NK-92 treated with Interleukin-12 subunit alpha and Interleukin-12 subunit beta, amount 100 ng/mL, for 24 hours (cell line): ENCODE data around the gene AKAP6.
"Not testable (repeated sequence)": the region's sequence is repeated elsewhere in the genome, so short reads cannot be mapped to it uniquely, and the experiment has no call there.

ENCODE experiments used
- DNase-seq: peaks from one replicate; lab custom pipeline; 2025; lab: John Stamatoyannopoulos, UW

Gene AKAP6

DNA sequence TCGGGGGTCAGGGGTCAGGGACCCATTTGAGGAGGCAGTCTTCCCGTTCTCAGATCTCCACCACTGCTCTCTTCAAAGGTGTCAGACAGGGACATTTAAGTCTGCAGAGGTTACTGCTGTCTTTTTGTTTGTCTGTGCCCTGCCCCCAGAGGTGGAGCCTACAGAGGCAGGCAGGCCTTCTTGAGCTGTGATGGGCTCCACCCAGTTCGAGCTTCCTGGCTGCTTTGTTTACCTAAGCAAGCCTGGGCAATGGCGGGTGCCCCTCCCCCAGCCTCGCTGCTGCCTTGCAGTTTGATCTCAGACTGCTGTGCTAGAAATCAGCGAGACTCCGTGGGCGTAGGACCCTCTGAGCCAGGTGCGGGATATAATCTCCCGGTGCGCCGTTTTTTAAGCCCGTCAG is 254.3 kb downstream of the AKAP6 start:
- not testable (repeated sequence) for DNase-seq

DNA sequence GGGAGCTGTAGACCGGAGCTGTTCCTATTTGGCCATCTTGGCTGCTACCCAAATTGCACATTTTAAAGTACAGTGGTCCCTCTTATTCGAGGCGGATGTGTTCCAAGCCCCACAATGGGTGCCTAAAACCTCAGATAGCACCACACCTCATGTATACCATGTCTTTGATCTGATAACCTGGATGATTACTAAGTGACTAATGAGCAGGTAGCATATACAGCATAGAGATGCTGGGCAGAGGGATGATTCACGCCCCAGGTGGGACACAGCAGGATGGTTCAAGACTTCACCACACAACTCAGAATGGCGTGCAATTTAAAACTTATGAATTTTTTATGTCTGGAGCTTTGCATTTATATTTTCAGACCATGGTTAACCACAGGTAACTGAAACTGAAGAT is 255.0 kb downstream of the AKAP6 start:
- no peak for DNase-seq

DNA sequence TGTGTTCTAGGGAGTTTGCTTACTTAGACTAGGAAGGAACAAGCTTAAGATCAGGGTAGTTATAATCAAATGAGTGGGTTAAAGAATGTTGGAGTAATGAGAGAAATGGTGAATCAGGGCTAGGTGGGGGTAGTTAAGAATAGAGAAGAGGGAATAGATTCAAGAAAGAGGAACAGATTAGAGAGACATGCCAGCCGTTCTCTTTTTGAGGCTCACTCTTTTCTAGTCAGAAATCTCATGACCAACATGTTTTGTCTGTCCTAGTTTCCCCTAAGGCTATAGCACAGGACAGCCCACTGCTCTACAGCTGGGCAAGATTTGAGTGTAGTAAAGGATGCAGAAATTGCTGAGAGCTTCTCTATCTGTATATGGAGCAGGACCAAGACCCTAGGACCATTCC is 258.4 kb downstream of the AKAP6 start:
- no peak for DNase-seq

- no peak for DNase-seq
Observed at GRCh38 chr14:32588448-32589320, 259.6 kb downstream of the AKAP6 start.

DNA sequence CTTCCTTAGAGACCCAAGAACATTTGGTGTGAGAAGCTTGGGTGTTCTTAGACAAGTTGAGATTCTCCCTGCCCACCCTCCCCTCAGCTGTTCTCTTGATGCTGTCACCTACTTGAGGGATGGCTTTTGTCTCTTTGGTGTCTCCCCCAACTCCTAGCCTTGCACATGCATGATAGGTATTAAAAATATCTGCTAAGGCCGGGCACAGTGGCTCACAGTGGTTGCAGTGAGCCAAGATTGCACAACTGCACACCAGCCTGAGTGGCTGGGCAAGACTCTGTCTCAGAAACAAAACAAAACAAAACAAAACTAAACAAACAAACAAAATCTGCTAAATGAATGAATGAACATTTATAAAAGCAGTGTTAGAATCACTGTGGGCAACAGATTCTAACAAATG is 261.1 kb downstream of the AKAP6 start:
- no peak for DNase-seq

DNA sequence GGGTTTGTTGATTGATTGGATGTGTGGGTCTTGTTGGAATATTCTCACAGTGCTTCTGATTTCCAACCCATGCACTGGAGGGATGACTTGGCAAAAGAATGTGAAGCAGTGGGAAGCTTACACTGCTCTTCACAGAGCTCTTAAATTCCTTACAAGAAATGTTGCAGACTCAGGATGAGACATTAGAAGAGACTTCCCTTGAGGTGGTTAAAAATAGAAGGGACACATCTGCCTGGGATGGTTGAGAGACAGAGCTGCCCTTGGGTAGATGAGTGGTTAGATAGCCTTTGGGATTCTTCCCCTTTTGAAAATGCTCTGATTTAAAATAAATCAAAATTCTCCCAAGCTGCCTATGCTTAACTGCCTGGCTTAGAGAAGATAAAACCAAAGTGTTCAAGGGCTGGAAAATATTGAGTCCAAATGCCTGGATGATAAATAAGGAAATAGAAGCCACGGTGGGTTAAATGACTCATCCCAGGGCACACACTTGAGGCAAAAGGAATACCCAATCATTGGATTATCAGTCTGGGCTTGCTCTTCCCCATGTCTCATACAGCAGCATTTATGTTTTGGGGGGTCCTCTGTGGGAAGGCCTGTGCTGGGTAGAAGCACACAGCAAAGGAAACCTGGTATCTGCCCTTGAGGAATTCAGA is 264.3 kb downstream of the AKAP6 start:
- DNase-seq, result no peak

GRCh38 chr14:32594766-32595165 is 265.7 kb downstream of the AKAP6 start:
- no peak for DNase-seq

DNA sequence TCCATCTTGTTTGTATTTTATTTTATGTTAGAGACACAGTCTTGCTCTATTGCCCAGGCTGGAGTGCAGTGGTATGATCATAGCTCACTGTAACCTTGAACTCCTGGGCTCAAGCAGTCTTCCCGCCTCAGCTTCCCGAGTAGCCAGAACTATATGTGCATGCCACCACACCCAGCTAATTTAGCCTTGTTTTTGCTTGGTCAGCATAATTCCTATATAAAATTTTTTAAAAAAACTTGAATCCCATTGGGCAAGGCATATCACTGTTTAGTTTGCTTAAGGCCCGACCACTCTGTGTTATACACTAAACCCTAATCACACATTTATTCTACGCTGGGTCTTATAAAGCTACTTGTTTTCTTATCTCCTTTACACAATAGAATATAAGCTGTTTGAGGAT is 266.4 kb downstream of the AKAP6 start:
- DNase-seq, result no peak

DNA sequence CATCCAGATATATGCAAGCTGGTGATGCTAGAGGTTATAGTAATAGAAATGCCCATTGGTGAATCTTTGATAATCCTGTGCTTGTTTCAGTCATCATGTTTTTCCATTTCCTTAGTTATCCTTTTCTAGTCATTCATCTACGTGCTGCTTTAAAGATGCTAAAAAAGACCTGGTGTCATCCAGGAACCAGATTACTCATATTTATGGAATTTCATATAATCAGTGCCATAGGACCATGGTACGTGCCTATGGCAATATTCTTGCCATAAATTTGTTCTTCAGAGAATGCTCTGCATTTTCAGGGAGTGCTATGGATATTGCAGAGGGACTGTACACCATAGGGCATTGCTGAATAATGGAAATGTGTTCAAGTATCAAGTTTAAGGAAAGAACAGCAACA is 267.3 kb downstream of the AKAP6 start:
- DNase-seq, result no peak

- no peak for DNase-seq
Observed at GRCh38 chr14:32597771-32598170, 268.7 kb downstream of the AKAP6 start.

- no peak for DNase-seq
Observed at GRCh38 chr14:32601069-32601468, 272.0 kb downstream of the AKAP6 start.

GRCh38 chr14:32601906-32602305 is 272.8 kb downstream of the AKAP6 start:
- DNase-seq, result no peak

DNA sequence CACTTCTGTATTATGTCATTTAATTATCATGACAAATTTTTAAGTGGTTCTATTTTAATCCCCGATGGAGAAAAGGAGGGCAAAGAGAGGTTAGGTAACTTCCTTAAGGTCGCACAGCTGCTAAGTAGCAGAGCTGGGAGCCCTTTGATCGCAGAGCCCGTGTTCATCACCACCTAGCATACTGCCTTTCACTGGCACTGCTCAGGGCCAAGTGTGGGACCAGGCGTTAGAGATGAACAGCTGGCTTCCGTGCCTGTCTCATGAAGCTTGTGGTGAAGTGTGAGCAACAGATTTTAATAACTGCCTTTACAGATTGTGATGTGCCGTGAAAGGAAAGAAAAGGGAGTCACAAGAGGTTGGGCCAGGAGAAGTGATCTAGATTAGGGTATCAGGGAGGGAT is 273.6 kb downstream of the AKAP6 start:
- no peak for DNase-seq

DNA sequence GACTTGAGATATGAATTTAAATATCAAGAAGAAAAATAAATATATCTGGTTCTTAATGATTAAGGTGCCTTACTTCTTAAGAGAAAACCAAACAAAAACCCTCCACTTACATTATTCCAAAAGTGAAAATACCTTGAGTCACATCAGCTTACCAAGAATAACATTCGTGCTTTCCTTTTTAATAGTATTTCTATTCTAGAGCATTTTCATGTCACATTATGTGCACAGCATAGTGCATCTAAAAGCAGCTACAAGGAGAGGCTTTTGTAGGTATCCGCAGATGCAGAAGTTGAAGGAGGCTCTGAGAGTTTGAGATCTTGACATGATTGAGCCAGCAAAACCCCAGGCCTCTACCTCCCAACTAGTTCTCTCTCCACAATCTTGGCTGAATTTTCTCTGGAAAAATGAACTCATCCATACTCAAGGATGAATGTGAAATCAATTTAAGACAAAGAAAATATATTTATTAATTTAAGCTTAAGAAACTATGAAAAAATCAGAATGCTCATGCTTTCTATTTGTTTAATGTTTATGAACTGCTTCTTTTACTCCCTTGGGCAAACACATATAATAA is 275.0 kb downstream of the AKAP6 start:
- DNase-seq, result no peak

GRCh38 chr14:32606301-32606700 is 277.2 kb downstream of the AKAP6 start:
- DNase-seq, result no peak

DNA sequence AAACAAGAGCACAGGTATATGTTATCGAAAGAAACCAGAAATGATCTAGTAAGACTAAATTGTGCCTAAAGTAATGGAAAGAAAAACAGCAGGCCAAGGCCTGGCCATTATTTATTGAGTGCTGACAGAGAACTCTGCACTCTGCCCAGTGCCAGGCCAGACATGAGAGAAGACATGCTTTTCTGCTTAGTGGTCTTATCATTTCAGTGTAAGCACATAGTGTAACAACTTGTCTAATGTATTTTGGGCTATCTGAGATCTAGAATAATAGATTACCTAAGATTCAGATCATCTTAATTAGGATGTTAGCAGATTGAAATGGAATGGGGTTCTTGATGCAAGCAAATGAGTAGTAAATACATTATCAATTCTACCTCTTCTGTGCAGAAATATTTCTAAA is 278.3 kb downstream of the AKAP6 start:
- no peak for DNase-seq

DNA sequence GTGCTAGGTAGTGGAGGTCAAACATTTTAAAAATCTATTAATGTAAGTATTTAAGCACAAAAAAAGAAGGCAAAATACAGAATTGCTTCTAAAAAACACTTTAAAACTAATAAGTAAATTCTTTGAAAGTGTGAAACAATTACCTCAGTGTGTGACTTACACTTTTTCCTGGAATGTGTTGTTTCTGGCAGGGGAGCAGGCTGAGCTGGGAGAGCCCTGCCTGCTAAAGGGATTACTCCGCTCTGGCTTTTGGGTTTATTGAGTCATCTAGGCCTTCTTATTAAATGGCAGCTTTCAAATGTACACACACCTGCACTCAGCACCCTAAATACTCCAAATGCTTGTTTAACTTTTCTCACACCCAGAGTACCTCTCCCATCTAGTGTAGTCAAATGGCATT is 279.8 kb downstream of the AKAP6 start:
- DNase-seq, result no peak

GRCh38 chr14:32609388-32609787 is 280.3 kb downstream of the AKAP6 start:
- DNase-seq, result no peak

GRCh38 chr14:32611752-32612151 is 282.7 kb downstream of the AKAP6 start:
- DNase-seq, result no peak

DNA sequence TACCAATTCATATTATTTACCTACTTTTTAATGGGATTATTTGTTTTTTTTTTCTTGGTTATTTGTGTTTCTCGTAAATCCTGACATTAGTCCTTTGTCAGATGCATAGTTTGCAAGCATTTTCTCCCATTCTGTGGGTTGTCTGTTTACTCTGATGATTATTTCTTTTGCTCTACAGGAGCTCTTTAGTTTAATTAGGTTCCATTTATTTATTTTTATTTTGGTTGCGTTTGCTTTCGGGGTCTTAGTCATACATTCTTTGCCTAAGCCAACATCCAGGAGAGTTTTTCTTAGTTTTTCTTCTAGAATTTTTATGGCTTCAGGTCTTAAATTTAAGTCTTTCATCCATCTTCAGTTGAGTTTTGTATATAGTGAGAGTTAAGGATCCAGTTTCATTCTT is 289.9 kb downstream of the AKAP6 start:
- DNase-seq, result no peak

- DNase-seq, result no peak
Observed at GRCh38 chr14:32620303-32620702, 291.2 kb downstream of the AKAP6 start.

- no peak for DNase-seq
Observed at GRCh38 chr14:32620724-32621123, 291.6 kb downstream of the AKAP6 start.

DNA sequence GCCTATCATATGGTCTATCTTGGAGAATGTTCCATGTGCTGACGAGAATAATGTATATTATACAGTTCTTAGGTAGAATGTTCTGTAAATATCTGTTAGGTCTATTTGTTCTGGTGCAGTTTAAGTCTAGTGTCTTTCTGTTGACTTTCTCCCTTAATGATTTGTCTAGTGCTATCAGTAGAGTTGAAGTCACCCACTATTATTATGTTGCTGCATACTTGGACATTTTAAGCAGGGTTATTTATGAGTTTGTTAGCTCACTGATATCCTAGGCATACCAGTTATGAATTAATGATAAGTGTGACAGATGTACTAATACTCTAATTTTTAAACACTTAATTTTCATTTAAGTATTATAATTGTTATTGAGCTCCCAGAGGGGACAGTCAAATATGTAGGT is 292.5 kb downstream of the AKAP6 start:
- DNase-seq, result no peak
